MG63 (cell line): ENCODE data around the gene CYS1. TPM values are rescaled to one million over a fixed set of nuclear protein-coding genes. Genes with fewer than 3 reads are reported as not detected.
"Not testable (repeated sequence)": the region's sequence is repeated elsewhere in the genome, so short reads cannot be mapped to it uniquely, and the experiment has no call there.

ENCODE experiments used
- DNase-seq: peaks from one replicate; pipeline ENCODE4 v3.0.0-alpha.2; 2020
- H3K27me3 ChIP-seq: fragments of 250-450 bp; sonication (Bioruptor Pico); 2 replicates; pipeline ENCODE4 v1.5.1; 2020; ENCODE audit warnings: mild to moderate bottlenecking, moderate library complexity
- H3K36me3 ChIP-seq: fragments of 250-450 bp; sonication (Bioruptor Pico); 2 replicates; pipeline ENCODE4 v1.5.1; 2020; ENCODE audit warnings: mild to moderate bottlenecking, moderate library complexity
- H3K4me3 ChIP-seq: fragments of 250-450 bp; sonication (Bioruptor Pico); 2 replicates; pipeline ENCODE4 v1.5.1; 2020; ENCODE audit warnings: mild to moderate bottlenecking, moderate library complexity
- H3K9me3 ChIP-seq: fragments of 250-450 bp; sonication (Bioruptor Pico); 2 replicates; pipeline ENCODE4 v1.5.1; 2020; ENCODE audit warnings: mild to moderate bottlenecking, moderate library complexity
- total RNA-seq: library from RNA; depleted of rRNA; stranded (reverse); fragments of >200 nt; shearing (Covaris generic); gene quantifications from 2 replicates; pipeline ENCODE4 v1.2.3, GENCODE V29; 2014; ENCODE audit warnings: low replicate concordance

Gene CYS1
- total RNA-seq, 1 experiment from 2014 or later = 2.0 TPM

DNA sequence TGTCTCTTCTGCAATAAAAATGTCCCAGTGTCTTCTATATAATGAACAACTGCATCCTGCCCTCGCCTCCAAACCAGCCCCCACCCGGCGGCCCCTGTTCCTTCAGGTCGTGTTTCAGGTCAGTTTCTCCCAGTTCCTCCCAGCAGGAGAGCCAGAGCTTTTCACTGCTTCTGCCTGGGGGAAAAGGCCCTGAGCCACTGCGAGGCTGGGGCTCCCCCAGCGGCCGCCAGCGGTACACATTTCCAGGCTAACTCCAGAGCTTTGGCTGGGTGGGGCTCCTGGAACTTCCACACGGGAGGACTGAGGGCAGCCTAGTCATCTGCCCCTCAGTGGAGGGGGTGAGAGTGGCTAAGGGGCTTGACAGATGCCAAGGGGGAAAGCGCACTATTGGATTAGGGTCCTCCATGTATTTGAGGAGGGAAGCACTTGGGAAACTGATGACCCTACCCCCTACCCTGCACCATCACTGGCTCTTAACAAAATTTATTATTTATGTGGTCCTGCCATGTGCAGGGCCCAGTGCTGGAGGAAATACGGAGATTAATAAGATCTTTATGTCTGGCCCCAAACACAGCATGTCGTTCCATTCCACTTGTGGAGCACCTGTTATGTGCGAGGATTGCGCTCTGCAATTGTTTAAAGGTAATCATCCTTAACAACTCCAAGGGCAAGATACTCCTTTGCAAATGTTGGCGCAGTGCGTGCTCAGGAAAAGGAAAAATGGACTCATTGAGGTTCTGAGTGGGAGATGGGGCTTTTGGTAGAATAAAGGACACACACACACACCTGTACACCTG, 17.3 kb upstream of the CYS1 start:
- Histone ChIP-seq H3K4me3 (no peak overlapping the region), H3K27me3 (no peaks in the 10 kb centered on the region), H3K9me3 (no peaks in the 10 kb centered on the region), H3K36me3 (no peaks in the 10 kb centered on the region)
- peak; percentile 71 for DNase-seq

DNA sequence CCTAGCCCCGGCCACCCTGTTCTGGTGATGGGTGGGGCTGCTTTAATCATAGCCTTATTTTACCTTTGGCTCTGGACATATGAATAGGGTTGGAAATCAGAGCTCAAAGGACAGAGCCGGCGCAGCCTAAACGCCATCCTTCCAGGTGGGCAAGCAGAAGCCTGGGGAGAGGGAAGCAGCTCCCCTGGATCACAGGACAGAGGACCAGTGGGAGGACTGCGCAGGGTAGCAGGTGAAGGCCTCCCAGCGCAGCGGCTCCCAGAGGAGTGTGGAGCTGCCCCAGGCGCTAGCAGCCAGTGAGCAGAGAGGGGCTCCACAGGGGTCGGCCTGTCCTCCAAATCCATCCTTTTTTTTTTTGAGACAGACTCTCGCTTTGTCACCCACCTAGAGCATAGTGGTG, 16.4 kb upstream of the CYS1 start:
- no peak for DNase-seq
- H3K36me3 ChIP-seq = no peaks in the 10 kb centered on the region
- H3K27me3 ChIP-seq = no peaks in the 10 kb centered on the region
- peaks cover 3% of the 10 kb centered on the region; the same call in 1 of the 2 replicates for H3K9me3 ChIP-seq
- no peak overlapping the region for H3K4me3 ChIP-seq

DNA sequence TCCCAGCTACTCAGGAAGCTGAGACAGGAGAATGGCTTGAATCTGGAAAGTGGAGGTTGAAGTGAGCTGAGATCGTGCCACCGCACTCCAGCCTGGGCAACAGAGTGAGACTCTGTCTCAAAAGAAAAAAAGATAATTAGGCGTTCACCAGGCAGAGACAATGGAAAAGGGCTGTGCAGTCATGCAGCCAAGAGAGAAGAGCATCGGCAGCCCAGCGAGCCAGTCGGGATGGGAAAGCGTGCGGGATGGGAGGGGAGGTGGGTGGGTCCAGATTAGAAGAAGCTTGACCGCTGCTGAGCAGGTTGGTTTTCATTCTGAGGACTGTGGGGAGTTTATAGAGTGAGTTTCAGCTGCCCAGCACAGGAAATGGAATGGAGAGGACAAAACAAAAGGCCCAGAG, 15.0 kb upstream of the CYS1 start:
- no peak overlapping the region for H3K4me3 ChIP-seq
- H3K36me3 ChIP-seq = no peaks in the 10 kb centered on the region
- H3K9me3 ChIP-seq = peaks cover 3% of the 10 kb centered on the region; the same call in 1 of the 2 replicates
- no peaks in the 10 kb centered on the region for H3K27me3 ChIP-seq
- no peak for DNase-seq

DNA sequence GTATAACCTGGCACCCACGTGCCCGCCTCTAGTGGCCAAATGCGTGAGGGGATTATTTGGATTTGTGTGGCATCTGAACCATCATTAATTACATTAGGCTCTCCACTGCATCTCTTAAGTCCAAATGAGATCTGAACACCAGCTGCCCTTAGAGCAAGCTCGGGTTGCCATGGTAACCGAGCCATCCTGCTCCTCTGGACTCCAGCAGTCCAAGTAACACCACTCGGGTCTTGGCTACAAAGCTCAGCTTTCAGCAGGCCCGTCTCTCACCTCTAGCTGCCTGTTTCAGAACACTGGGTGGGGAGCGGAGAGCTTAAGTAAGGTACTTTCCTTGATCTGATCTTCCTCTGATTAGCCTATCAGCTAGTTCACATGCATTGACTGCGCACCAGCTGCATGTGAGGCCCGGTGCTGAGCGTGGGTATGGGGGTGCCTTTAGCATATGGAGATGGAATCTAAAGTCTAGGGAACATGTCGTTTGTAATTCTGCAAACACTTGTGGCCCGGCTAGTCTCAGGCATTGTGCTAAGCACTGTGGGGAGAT, 14.1 kb upstream of the CYS1 start:
- Histone ChIP-seq H3K27me3 (no peaks in the 10 kb centered on the region), H3K36me3 (no peaks in the 10 kb centered on the region), H3K9me3 (peaks cover 3% of the 10 kb centered on the region; the same call in 1 of the 2 replicates), H3K4me3 (no peak overlapping the region)
- no peak for DNase-seq

DNA sequence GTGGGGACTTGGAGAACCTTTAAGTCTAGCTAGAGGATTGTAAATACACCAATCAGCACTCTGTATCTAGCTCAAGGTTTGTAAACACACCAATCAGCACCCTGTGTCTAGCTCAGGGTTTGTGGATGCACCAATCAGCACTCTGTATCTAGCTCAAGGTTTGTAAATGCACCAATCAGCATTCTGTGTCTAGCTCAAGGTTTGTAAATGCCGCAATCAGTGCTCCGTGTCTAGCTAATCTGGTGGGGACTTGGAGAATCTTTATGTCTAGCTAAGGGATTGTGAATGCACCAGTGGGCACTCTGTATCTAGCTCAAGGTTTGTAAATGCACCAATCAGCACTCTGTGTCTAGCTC, 11.7 kb upstream of the CYS1 start:
- H3K36me3 ChIP-seq, H3K9me3 ChIP-seq, H3K27me3 ChIP-seq, DNase-seq, H3K4me3 ChIP-seq: not testable (repeated sequence)

DNA sequence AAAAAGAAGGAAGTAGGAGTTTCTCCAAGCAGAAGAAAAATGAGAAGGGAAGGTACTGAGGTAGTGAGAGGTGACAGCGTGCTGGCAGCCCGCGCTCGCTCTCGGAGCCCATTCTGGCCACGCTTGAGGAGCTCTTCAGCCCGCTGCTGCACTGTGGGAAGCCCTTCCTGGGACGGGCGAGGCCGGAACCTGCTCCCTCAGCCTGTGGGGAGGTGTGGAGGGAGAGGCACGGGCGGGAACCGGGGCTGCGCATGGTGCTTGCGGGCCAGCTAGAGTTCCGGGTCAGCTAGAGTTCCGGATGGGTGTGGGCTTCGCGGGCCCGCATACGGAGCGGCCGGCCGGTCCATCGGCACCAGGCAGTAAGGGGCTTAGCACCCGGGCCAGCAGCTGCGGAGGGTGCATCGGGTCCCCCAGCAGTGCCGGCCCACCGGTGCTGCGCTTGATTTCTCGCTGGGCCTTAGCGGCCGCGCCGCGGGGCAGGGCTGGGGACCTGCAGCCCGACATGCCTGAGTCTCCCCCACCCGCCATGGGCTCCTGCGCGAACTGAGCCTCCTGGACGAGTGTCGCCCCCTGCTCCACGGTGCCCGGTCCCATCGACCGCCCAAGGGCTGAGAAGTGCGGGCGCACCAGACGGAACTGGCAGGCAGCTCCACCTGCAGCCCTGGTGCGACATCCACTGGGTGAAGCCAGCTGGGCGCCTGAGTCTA, 11.1 kb upstream of the CYS1 start:
- peaks cover 3% of the 10 kb centered on the region; the same call in 1 of the 2 replicates for H3K9me3 ChIP-seq
- H3K36me3 ChIP-seq = no peaks in the 10 kb centered on the region
- no peak for DNase-seq
- no peaks in the 10 kb centered on the region for H3K27me3 ChIP-seq
- H3K4me3 ChIP-seq = no peak overlapping the region

DNA sequence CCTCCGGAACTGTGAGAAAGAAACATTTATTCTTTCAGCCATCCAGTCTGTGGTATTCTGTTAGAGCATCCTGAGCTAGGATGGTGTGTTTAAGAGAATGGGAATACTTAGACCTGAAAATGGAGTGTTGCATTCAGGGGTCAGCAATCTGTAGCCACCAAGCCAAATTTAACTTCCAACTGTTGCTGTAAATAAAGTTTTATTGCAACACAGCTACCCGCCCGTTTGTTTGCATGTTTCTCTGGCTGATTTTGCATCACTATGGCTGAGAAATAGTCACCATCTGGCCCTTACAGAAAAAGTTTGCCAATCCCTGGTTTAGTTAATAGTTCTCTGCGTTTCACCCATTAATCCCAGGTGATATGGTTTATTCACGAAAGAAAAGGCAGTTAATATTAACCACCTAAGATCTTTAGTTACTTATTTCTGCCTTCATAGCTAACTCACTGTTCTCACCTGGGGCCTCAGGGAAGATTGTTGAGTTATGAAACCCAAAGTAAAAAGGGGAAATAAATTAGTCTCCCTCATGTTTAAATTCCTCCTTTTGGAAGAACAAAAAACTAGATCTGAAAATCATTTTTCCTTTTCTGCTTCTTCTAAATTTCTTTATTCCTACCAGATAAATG, 9.5 kb upstream of the CYS1 start:
- Histone ChIP-seq H3K9me3 (peaks cover 3% of the 10 kb centered on the region; the same call in 1 of the 2 replicates), H3K36me3 (no peaks in the 10 kb centered on the region), H3K27me3 (no peaks in the 10 kb centered on the region), H3K4me3 (no peak overlapping the region)
- DNase-seq = no peak

DNA sequence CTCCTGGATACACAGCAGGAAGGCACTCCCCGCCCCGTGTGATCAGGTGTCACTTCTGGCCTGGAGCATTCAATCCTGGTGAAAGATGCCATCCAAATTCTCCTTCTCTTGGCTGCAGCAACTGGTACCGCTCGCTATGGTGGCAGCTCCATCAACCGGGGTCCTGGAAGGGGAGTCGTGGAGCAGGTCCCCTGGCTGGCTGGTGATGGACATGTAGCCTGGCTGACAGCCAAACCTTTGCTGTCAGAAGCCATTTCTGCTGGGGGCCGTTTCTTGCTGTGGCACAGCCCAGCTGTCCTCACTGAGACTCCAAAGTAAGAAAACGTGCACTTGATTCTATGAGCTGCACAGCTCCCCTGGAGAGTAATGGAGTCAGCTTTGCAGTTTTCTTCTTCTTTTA, 7.1 kb upstream of the CYS1 start:
- no peak overlapping the region for H3K4me3 ChIP-seq
- DNase-seq = no peak
- peaks cover 3% of the 10 kb centered on the region; the same call in 1 of the 2 replicates for H3K9me3 ChIP-seq
- H3K36me3 ChIP-seq = no peaks in the 10 kb centered on the region
- peaks cover 21% of the 10 kb centered on the region for H3K27me3 ChIP-seq

DNA sequence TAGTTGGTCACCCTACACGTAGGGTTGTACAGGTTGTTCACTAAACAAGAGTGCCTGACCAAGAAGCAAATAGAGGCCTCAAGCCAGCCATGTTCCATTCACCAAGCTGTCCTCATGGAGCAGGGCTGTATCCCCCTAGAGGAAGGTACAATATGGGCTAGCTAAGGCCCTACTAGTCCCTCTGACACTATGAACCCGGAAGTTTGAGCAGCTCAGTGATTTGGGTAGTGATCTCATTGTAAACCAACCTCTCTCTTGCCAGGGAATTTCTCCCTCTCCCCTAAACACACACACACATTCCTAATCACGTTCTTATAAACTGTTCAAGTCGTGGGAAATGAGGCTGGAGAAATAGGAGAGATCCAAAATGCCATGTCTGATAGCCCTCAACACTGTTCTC, 6.7 kb upstream of the CYS1 start:
- Histone ChIP-seq H3K27me3 (peaks cover 21% of the 10 kb centered on the region), H3K36me3 (no peaks in the 10 kb centered on the region), H3K4me3 (no peak overlapping the region), H3K9me3 (peaks cover 3% of the 10 kb centered on the region; the same call in 1 of the 2 replicates)
- DNase-seq = no peak

DNA sequence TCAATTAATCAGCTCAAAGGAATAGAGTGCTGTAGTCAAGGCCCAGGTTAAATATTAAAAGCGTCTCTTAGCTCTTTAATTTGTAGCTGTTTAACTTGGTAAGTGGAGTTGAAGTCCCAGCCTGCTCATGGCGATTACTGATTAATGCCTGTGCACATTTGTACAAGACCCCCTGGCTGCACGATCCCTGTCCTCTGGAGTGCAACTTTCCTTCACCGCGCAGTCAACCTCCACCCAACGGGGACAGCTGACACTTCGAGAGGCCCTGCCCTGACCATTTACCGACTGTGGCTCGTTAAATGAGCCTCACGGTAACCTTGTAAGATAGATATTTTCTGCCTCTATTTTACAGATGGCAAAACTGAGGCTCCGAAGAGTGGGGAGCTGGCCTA, 5.5 kb upstream of the CYS1 start:
- Histone ChIP-seq H3K27me3 (peaks cover 22% of the 10 kb centered on the region), H3K36me3 (no peaks in the 10 kb centered on the region), H3K4me3 (no peak overlapping the region), H3K9me3 (no peaks in the 10 kb centered on the region)
- DNase-seq = no peak

DNA sequence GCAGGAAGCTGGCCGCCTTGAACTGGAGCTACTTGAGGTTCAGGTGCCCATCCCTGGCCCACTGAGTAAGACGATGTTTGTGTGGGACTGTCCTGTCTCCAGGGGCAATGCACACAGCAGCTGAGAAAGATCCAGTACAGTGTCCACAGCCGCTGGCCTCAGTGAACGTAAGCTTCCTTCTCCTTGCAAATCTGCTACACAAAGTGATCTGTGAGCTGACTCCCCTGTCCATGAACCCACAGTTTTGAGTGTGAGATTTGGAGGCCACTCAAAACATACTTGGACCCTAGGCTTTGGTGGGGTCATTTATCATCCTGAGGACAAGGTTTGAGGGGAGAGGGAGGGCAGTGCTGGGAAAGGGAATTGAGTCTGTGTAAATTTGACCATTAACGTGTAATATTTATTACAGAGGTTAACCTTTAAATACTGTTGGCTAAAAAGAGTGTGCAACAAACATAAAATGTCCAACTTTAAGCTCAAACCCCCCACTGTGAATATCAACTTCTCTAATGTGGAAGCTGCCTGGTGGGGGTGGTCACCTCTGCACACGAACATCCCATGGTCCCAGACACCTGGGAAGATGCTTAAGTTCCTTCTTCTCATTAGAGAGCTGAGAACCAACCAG, 4.9 kb upstream of the CYS1 start:
- peaks cover 26% of the 10 kb centered on the region for H3K27me3 ChIP-seq
- H3K9me3 ChIP-seq = no peaks in the 10 kb centered on the region
- no peak overlapping the region for H3K4me3 ChIP-seq
- no peak for DNase-seq
- H3K36me3 ChIP-seq = no peaks in the 10 kb centered on the region

DNA sequence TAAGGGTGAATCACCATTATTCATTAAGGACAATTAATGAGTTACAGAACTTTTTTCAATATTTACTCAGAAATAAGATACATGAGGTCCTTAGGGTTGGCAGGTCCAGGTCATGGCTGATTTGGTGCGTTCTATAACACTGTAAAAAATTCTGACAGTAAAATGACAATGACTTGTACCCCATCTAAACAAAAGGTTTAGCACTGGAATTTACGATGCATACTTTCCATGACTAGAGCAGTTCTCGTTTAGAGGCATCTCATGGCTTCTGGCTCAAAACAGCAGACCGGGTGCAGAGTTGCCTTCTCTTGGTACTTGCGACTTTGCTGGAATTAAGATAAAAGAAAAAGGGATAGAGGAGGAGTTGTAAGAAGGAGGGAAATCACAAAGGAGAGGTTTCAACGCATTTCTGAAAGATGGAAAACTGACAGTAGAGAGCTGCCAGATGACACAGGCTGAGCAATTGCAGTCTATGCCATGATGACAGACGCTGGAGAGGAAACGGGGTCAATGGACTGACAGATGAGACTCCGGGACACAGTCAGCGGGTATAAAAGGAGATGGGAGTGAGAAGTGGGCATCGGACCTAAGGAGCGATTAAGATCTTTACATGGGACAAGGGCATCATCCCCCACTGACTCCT, 4.1 kb upstream of the CYS1 start:
- Histone ChIP-seq H3K4me3 (no peak overlapping the region), H3K9me3 (no peaks in the 10 kb centered on the region), H3K27me3 (peaks cover 26% of the 10 kb centered on the region), H3K36me3 (no peaks in the 10 kb centered on the region)
- DNase-seq = peak; percentile 27

DNA sequence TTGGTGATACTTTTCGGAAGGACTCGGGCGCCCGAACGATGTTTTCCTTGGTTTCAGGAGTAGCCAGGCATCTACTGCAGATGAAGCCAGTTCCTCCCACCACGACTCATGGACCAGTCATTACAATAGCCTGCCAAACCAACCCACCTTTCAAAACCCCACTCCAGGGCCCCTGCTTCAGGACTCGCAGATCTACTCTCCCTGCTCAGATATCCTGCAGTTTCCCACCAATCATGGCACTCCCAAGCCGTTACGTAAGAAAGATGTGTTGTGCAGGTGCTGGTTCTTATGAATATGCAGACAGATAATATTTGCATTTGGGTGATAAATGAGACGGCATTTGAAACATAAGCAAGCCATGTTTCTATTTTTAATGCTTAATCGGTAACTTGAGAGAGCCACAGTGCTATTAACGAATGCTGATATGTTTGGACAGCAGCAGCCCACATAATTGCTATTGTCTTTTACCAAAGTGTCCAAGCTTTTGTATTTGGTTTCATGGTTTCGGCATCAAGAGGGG, 3.5 kb upstream of the CYS1 start:
- Histone ChIP-seq H3K27me3 (peaks cover 26% of the 10 kb centered on the region), H3K4me3 (no peak overlapping the region), H3K9me3 (no peaks in the 10 kb centered on the region), H3K36me3 (no peaks in the 10 kb centered on the region)
- no peak for DNase-seq

DNA sequence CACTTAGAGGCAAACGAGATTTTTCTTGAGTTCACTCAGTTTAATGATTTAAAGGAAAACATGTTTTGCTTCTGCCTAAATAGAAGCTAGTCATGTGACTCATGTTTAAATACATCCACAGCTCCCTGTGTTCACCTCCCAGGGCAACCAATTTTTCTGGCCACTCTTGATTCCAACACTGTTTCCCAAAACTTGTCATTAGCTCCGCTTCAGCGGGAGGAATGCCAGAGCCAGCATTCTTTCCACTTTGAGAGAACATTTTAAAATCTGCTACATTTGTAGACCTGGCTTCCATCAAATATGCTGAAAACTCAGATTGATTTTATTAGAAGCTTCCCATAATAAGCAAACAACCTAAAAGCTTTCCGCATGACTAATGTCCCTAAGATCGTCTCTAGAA, 2.8 kb upstream of the CYS1 start:
- Histone ChIP-seq H3K27me3 (peaks cover 26% of the 10 kb centered on the region), H3K9me3 (no peaks in the 10 kb centered on the region), H3K4me3 (no peak overlapping the region), H3K36me3 (no peaks in the 10 kb centered on the region)
- DNase-seq = no peak

DNA sequence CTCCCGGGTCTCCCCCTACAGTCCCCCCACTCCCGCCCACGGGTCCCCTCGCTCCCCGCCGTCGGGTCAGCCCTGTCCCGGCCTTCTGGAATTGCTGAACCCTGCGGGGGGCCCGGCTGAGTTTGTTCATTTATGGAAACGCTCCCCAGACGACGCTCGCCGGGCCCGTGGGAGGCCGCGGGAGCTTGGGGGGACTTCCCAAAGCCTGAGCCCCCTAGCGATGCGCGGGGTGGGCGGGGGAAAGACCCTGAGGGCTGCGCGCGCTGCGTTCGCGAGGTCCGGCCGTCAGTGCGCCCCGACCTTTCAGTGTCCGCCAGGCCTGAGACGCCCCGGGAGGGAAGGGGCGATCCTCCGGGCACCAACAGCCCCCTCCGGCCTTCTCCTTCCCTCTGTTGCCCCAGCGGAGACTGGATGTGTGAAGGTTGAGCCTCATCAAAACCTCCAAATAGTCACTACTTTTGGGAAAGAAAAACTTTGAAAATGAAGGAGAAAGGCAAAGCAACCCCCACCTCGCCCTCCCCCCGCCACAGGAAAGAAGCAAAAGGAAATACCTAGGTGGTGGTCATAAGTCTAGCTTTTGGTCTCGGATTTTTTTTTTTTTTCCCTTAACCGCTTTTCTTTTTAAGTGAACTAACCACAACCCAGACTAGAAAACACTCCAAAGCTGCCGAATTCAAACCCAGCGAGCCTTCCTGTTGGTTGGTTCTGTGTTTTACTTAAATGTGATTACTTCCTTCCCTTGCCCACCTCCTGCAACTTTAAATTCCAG, 509 bp upstream of the CYS1 start:
- DNase-seq = no peak
- peaks cover 30% of the 10 kb centered on the region for H3K27me3 ChIP-seq
- H3K36me3 ChIP-seq = no peaks in the 10 kb centered on the region
- H3K4me3 ChIP-seq = no peak overlapping the region
- H3K9me3 ChIP-seq = no peaks in the 10 kb centered on the region
